ENCODE data around the gene CCAR1. TPM values are rescaled to one million over a fixed set of nuclear protein-coding genes. Genes with fewer than 3 reads are reported as not detected.
A peak's percentile ranks its signal among the peaks of the same experiment; 100 is the strongest.

Gene CCAR1
- polyA plus RNA-seq (2011; rRNA removed), result 98.8 and 99.2 TPM in 2 replicates
- 34.1 and 54.7 TPM in 2 replicates for polyA plus RNA-seq (2012; cell fraction: cytosol; rRNA removed)
- 40.6 and 53.3 TPM in 2 replicates for polyA plus RNA-seq (2012; cell fraction: nucleus; rRNA removed)
- 103 to 108 TPM (median 107 TPM) in 3 replicates for polyA plus RNA-seq (2017; fragmentation: RNase III; extraction: RNeasy Plus Mini Kit Qiagen cat#74134 plus additional on column Dnase treatment)
- 136 and 166 TPM in 2 replicates for polyA minus RNA-seq (2011; rRNA and poly(A)+ RNA removed)

GRCh38 chr10:68720793-68721672 lies at the start of gene CCAR1:
Gene CCAR1 (plus strand): TSS chr10:68721239. CDS start chr10:68722505, 1,266 bp downstream.
- POLR2A ChIA-PET, result interaction anchor here (0.6 to 1.5 kb wide), 7 partner anchors 9 to 843 kb away, joined by 3 to 5 read pairs (median 3); partner anchors contain the start of genes DNA2 and HNRNPH3
- DNase-seq (ENCODE audit: low read depth in 1 of 2, low spot score in 1 of 2) (peak; percentile 93 to 99), ATAC-seq (peak; percentile 100), FAIRE-seq (peak; percentile 92)
- H3K9me3 ChIP-seq, result no peaks in the 10 kb centered on the region
- peak within 1 kb of the TSS; percentile 85 for H3K4me2 ChIP-seq
- peak within 1 kb of the TSS; percentile 99 for H3K4me3 ChIP-seq
- 1% methylated on average over 54 of the region's 72 CpGs for whole genome bisulfite sequencing (ENCODE audit: missing lambda C conversion rate)
- H3K4me1 ChIP-seq, result peaks cover 7% of the 10 kb centered on the region; the same call in 2 of the 3 replicates
- H3K27ac ChIP-seq, result peak within 1 kb of the TSS; percentile 98 to 99
- CTCF ChIA-PET, result interaction anchor here (0.6 kb wide), 1 partner anchor 90 kb away, joined by 4 read pairs; no protein-coding TSS in a partner anchor
- TF ChIP-seq JUN (IDR thresholded peaks at IDR 0.05), result peak; percentile 38 to 85; a peak in 3 of 5 replicates
- no peak for TF ChIP-seq CHD4 (IDR thresholded peaks at IDR 0.05; ENCODE audit: borderline replicate concordance)
- no peak for TF ChIP-seq ELK1 (IDR thresholded peaks at IDR 0.05; ENCODE audit: low read depth, low read length)
- no peak for TF ChIP-seq RFX5 (IDR thresholded peaks at IDR 0.05)
- no peak for TF ChIP-seq JUNB (IDR thresholded peaks at IDR 0.05)
- TF ChIP-seq GATA3 (IDR thresholded peaks at IDR 0.05; ENCODE audit: borderline replicate concordance), result no peak
- peak; percentile 89 for TF ChIP-seq PHF8 (IDR thresholded peaks at IDR 0.05; ENCODE audit: borderline replicate concordance, low read depth)
- TF ChIP-seq POLR2A (IDR thresholded peaks at IDR 0.05; ENCODE audit: low read length), result peak; percentile 78
- TF ChIP-seq TFCP2L1 (CRISPR knock-in tag; IDR thresholded peaks at IDR 0.05), result no peak
- TF ChIP-seq E2F6 (IDR thresholded peaks at IDR 0.05; ENCODE audit: borderline replicate concordance, low read depth), result peak; percentile 95
- no peak for TF ChIP-seq NFE2L2 (conservative IDR thresholded peaks at IDR 0.05; ENCODE audit: low read length)
- no peak; the same call in 1 of the 2 replicates for TF ChIP-seq FOXS1 (CRISPR knock-in tag; IDR thresholded peaks at IDR 0.05)
- peak; percentile 61; the same call in 1 of the 2 replicates for TF ChIP-seq EHF (CRISPR knock-in tag; IDR thresholded peaks at IDR 0.05)
- TF ChIP-seq KDM1A (IDR thresholded peaks at IDR 0.05; ENCODE audit: low read depth), result no peak
- TF ChIP-seq FOSB (CRISPR knock-in tag; IDR thresholded peaks at IDR 0.05), result no peak
- TF ChIP-seq ATOH8 (CRISPR knock-in tag; IDR thresholded peaks at IDR 0.05; ENCODE audit: low read depth), result peak; percentile 67; the same call in 1 of the 2 replicates
- no peak for TF ChIP-seq CTCF (IDR thresholded peaks at IDR 0.05)
- no peak for TF ChIP-seq EP300 (IDR thresholded peaks at IDR 0.05)
- TF ChIP-seq HES2 (IDR thresholded peaks at IDR 0.05), result no peak
- TF ChIP-seq RAD21 (conservative IDR thresholded peaks at IDR 0.05 in 1 of 2, IDR thresholded peaks at IDR 0.05 in 1 of 2), result no peak
- TF ChIP-seq MYC (IDR thresholded peaks at IDR 0.05; ENCODE audit: borderline replicate concordance, low read length), result peak; percentile 66
- TF ChIP-seq MAX (IDR thresholded peaks at IDR 0.05), result peak; percentile 88
- TF ChIP-seq RNF2 (IDR thresholded peaks at IDR 0.05; ENCODE audit: borderline replicate concordance, low read depth), result no peak
- no peak for TF ChIP-seq MAZ (IDR thresholded peaks at IDR 0.05; ENCODE audit: borderline replicate concordance, low read depth, low read length)
- no peak for TF ChIP-seq SREBF2 (IDR thresholded peaks at IDR 0.05)
- no peak for TF ChIP-seq HDAC2 (IDR thresholded peaks at IDR 0.05)
- TF ChIP-seq BCL3 (IDR thresholded peaks at IDR 0.05), result peak; percentile 73; the same call in 1 of the 3 replicates
- peak; percentile 68 for TF ChIP-seq ZSCAN20 (CRISPR knock-in tag; IDR thresholded peaks at IDR 0.05)
- no peak for TF ChIP-seq ESRRA (IDR thresholded peaks at IDR 0.05; ENCODE audit: borderline replicate concordance, low read length)
- no peak for TF ChIP-seq NR3C1 (IDR thresholded peaks at IDR 0.05)
- no peak for TF ChIP-seq RCOR1 (IDR thresholded peaks at IDR 0.05; ENCODE audit: low read depth, low read length)
- no peak for TF ChIP-seq CBX8 (IDR thresholded peaks at IDR 0.05)
- no peak; the same call in 1 of the 2 replicates for TF ChIP-seq TP53 (CRISPR knock-in tag; IDR thresholded peaks at IDR 0.05)
- no peak for TF ChIP-seq ZC3H11A (IDR thresholded peaks at IDR 0.05)
- no peak for TF ChIP-seq NPAS2 (CRISPR knock-in tag; IDR thresholded peaks at IDR 0.05; ENCODE audit: borderline replicate concordance)

All from A549 (cell line).